Transverse colon (tissue), 4 donors: ENCODE results near the gene P2RY2.

Source experiments
- CTCF ChIP-seq, 5 experiments: fragments of 200-600 bp in 3 of 5; fragments of 450-650 bp in 2 of 5; sonication (generic) in 3 of 5; IDR thresholded peaks; 1 replicate in 2 of 5; 2 replicates in 3 of 5; pipeline ENCODE4 v1.5.1; 2016 to 2017; ENCODE audit warnings: antibody characterized with exemption in 5 of 5, inconsistent platforms in 3 of 5, mild to moderate bottlenecking in 2 of 5, moderate library complexity in 1 of 5
- POLR2A ChIP-seq: fragments of 450-650 bp; IDR thresholded peaks from one replicate; pipeline ENCODE4 v1.6.1; 2016; ENCODE audit warnings: antibody characterized with exemption, mild to moderate bottlenecking, moderate library complexity
- POLR2AphosphoS5 ChIP-seq, 3 donors: sonication (generic); formaldehyde crosslinking; IDR thresholded peaks; one replicate each; pipeline ENCODE4 v1.6.1; 2016; ENCODE audit warnings: antibody characterized with exemption in 3 of 3

GRCh38 chr11:73239111-73239521 is 21.0 kb downstream of the P2RY2 start:
- TF ChIP-seq CTCF (IDR thresholded peaks at IDR 0.05) (no peak), POLR2A (no peak), POLR2AphosphoS5 (IDR thresholded peaks at IDR 0.05) (no peak)
